Trophoblast cell (in vitro differentiated cells and primary cell): ENCODE measurements around the gene ABCB9.

Experiments used
- DNase-seq, 2 donors: peaks; one replicate each; pipeline ENCODE4 v3.0.0-alpha.2; 2016
- H2AFZ ChIP-seq: 2 replicates; pipeline ENCODE4 v1.6.1; 2013; ENCODE audit warnings: low read length, moderate library complexity, mild to moderate bottlenecking; ENCODE audit not compliant: insufficient read depth, poor library complexity
- H2AK5ac ChIP-seq: 2 replicates; pipeline ENCODE4 v1.6.1; 2013; ENCODE audit warnings: mild to moderate bottlenecking, low read length
- H2BK120ac ChIP-seq: 2 replicates; pipeline ENCODE4 v1.6.1; 2013; ENCODE audit warnings: low read length, mild to moderate bottlenecking, moderate library complexity; ENCODE audit not compliant: insufficient read depth, poor library complexity
- H2BK12ac ChIP-seq: 2 replicates; pipeline ENCODE4 v1.6.1; 2013; ENCODE audit warnings: mild to moderate bottlenecking, low read length, moderate library complexity
- H2BK5ac ChIP-seq: 2 replicates; pipeline ENCODE4 v1.6.1; 2013; ENCODE audit warnings: low read length, low read depth, moderate library complexity, mild to moderate bottlenecking; ENCODE audit not compliant: poor library complexity
- H3K14ac ChIP-seq: 2 replicates; pipeline ENCODE4 v1.6.1; 2013; ENCODE audit warnings: mild to moderate bottlenecking, low read length
- H3K18ac ChIP-seq: 2 replicates; pipeline ENCODE4 v1.6.1; 2013; ENCODE audit warnings: mild to moderate bottlenecking, low read length
- H3K23ac ChIP-seq: 2 replicates; pipeline ENCODE4 v1.6.1; 2013; ENCODE audit warnings: low read length
- H3K27ac ChIP-seq: 2 replicates; pipeline ENCODE4 v1.5.1; 2013; ENCODE audit warnings: low read depth, mild to moderate bottlenecking, inconsistent platforms, low read length, moderate library complexity
- H3K27me3 ChIP-seq: 2 replicates; pipeline ENCODE4 v1.6.1; 2013; ENCODE audit warnings: inconsistent platforms, mild to moderate bottlenecking, low read length, moderate library complexity; ENCODE audit not compliant: insufficient read depth
- H3K36me3 ChIP-seq, 2 experiments: 1 replicate in 1 of 2; 2 replicates in 1 of 2; pipeline ENCODE4 v1.6.1; 2013; ENCODE audit warnings: low read length in 2 of 2, mild to moderate bottlenecking in 2 of 2, moderate library complexity in 1 of 2; ENCODE audit not compliant: insufficient read depth in 2 of 2, control insufficient read depth in 1 of 2
- H3K4ac ChIP-seq: 2 replicates; pipeline ENCODE4 v1.6.1; 2013; ENCODE audit warnings: low read depth, mild to moderate bottlenecking, low read length, moderate library complexity
- H3K4me1 ChIP-seq, 2 experiments: 1 replicate in 1 of 2; 2 replicates in 1 of 2; pipeline ENCODE4 v1.6.1; 2013; ENCODE audit warnings: low read length in 2 of 2, mild to moderate bottlenecking in 2 of 2, moderate library complexity in 1 of 2; ENCODE audit not compliant: insufficient read depth in 2 of 2, control insufficient read depth in 1 of 2
- H3K4me2 ChIP-seq: 2 replicates; pipeline ENCODE4 v1.6.1; 2013; ENCODE audit warnings: inconsistent platforms, mild to moderate bottlenecking, low read length, moderate library complexity
- H3K4me3 ChIP-seq: 2 replicates; pipeline ENCODE4 v1.5.1; 2013; ENCODE audit warnings: mild to moderate bottlenecking, low read depth, low read length, inconsistent platforms
- H3K79me1 ChIP-seq: one replicate; pipeline ENCODE4 v1.6.1; 2013; ENCODE audit warnings: low read length
- H3K79me2 ChIP-seq: 2 replicates; pipeline ENCODE4 v1.6.1; 2013; ENCODE audit warnings: low read length, mild to moderate bottlenecking; ENCODE audit not compliant: control insufficient read depth, insufficient read depth, poor library complexity
- H3K9ac ChIP-seq: 2 replicates; pipeline ENCODE4 v1.6.1; 2013; ENCODE audit warnings: mild to moderate bottlenecking, low read length
- H3K9me3 ChIP-seq: 2 replicates; pipeline ENCODE4 v1.6.1; 2013; ENCODE audit warnings: low read depth, mild to moderate bottlenecking, control low read depth, inconsistent platforms, low read length; ENCODE audit not compliant: insufficient read depth
- H4K12ac ChIP-seq: 2 replicates; pipeline ENCODE4 v1.6.1; 2013; ENCODE audit warnings: low read depth, mild to moderate bottlenecking, low read length, moderate library complexity
- H4K8ac ChIP-seq: 2 replicates; pipeline ENCODE4 v1.6.1; 2013; ENCODE audit warnings: low read depth, mild to moderate bottlenecking, low read length, moderate library complexity
- H4K91ac ChIP-seq: one replicate; pipeline ENCODE4 v1.6.1; 2013; ENCODE audit warnings: low read depth, mild to moderate bottlenecking, low read length, moderate library complexity
- WGBS: extraction: QIAGEN DNeasy Blood & Tissue Kit; methylation state at CpG from one replicate; pipeline ENCODE4 v1.1.7; 2013; ENCODE audit warnings: missing lambda C conversion rate; ENCODE audit not compliant: insufficient read length, insufficient coverage; ENCODE audit errors: extremely low coverage; 5-methylcytosine and 5-hydroxymethylcytosine counted together

Gene ABCB9

DNA sequence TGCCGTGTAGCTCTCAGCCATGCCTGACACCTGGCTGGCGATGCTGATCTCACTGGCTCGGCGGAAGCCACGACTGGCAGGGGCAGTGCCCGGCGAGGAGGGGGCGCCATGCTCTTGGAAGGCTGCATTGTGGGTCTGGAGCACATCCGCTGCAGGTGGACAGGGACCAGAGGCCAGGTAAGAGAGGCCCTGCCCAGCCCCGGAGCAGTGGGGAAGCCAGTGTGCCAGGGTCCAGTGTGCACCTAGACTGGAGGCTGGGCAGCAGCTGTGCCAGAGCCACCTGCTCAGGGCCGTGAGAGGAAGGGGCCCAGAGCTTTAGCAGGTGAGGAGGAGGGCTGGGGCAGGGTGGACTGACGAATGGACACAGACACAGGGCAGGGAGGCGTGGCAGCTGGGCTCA lies 24.3 kb upstream of the ABCB9 start:
- WGBS: no CpG with 5 or more reads among the region's 13 CpGs
- DNase-seq: no peak
- Histone ChIP-seq H4K8ac (no peak overlapping the region), H4K91ac (no peak overlapping the region), H2BK120ac (no peak overlapping the region), H3K79me1 (no peaks in the 10 kb centered on the region), H3K27me3 (no peaks in the 10 kb centered on the region), H3K9me3 (no peaks in the 10 kb centered on the region), H3K4me2 (no peak overlapping the region), H3K4me3 (no peak overlapping the region), H3K36me3 (no peaks in the 10 kb centered on the region), H3K23ac (no peak overlapping the region), H3K18ac (no peak overlapping the region), H2BK5ac (no peak overlapping the region), H3K79me2 (no peaks in the 10 kb centered on the region), H3K27ac (no peak overlapping the region), H3K9ac (no peak overlapping the region), H3K14ac (no peak overlapping the region), H4K12ac (no peak overlapping the region), H3K4me1 (no peaks in the 10 kb centered on the region), H2AFZ (no peak overlapping the region), H2BK12ac (no peak overlapping the region), H2AK5ac (no peak overlapping the region), H3K4ac (no peak overlapping the region)

DNA sequence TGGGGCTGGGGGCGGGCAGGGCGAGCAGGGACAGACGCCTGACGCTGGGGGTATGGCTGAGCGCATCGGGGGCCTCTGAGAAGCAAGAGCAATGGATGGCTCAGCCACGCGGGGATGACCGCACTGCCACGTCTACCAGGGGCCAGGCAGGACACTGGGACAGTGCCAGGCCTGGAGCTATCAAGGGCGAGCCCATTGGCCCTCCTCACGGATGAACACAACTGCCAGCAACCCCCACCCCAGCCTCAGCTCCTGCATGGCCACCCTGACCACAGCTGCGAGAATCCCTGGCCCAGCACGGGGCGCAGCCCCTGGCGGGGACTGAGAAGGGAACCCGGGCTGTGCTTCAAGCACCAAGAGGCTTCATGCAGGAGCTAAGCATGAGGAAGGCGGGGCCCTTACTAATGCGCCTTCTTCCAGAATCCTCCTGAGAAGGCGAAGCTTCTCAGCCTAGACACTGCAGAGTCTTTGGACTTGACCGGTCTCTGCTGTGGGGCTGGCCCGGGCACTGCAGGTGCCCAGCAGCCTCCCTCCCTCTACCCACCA lies 23.7 kb upstream of the ABCB9 start:
- Histone ChIP-seq H2BK5ac (no peak overlapping the region), H3K9me3 (no peaks in the 10 kb centered on the region), H3K18ac (no peak overlapping the region), H4K12ac (no peak overlapping the region), H2BK12ac (no peak overlapping the region), H3K79me2 (no peaks in the 10 kb centered on the region), H3K4me2 (no peak overlapping the region), H3K4me3 (no peak overlapping the region), H3K27me3 (no peaks in the 10 kb centered on the region), H3K27ac (no peak overlapping the region), H3K79me1 (no peaks in the 10 kb centered on the region), H4K91ac (no peak overlapping the region), H3K4me1 (no peaks in the 10 kb centered on the region), H3K4ac (no peak overlapping the region), H3K14ac (no peak overlapping the region), H4K8ac (no peak overlapping the region), H3K9ac (no peak overlapping the region), H2AFZ (no peak overlapping the region), H3K23ac (no peak overlapping the region), H2AK5ac (no peak overlapping the region), H2BK120ac (no peak overlapping the region), H3K36me3 (no peaks in the 10 kb centered on the region)
- no CpG with 5 or more reads among the region's 22 CpGs for WGBS
- DNase-seq: no peak

DNA sequence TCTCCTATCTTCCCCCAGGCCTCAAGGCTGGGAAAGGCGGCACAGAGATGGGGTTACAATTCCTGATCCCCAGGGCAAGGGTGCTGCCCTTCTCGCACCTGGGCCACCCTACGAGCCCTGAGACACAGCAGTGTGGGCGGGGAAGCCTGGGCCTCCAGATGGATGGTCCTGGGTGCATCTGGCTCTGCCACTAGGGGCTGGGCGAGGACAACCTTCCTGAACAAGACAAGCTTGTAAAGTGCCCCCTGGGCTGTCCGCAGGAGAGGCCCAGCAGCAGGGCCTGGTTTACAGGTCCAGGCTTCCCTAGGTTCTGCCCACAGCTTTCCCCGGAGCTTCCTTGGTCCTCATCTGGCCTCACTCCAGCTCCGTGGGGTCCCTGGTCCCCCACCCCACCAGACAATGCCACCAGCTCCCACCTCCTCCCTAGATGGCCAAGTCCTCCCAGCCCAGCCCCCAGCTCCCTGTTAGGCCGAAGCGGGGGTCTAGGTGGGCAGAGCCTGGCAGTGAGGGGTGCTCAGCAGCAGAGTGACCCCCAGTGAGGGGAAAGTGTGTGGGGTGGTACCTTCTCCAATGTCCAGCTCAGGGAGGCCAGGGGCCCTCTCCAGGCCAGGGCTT lies 23.1 kb upstream of the ABCB9 start:
- no CpG with 5 or more reads among the region's 10 CpGs for WGBS
- Histone ChIP-seq H2BK120ac (no peak overlapping the region), H3K79me2 (no peaks in the 10 kb centered on the region), H3K4me2 (no peak overlapping the region), H4K12ac (no peak overlapping the region), H2AFZ (no peak overlapping the region), H2AK5ac (no peak overlapping the region), H2BK12ac (no peak overlapping the region), H3K79me1 (no peaks in the 10 kb centered on the region), H3K9ac (no peak overlapping the region), H4K8ac (no peak overlapping the region), H3K14ac (no peak overlapping the region), H4K91ac (no peak overlapping the region), H3K27me3 (no peaks in the 10 kb centered on the region), H3K4ac (no peak overlapping the region), H3K27ac (no peak overlapping the region), H3K23ac (no peak overlapping the region), H3K4me1 (no peaks in the 10 kb centered on the region), H3K36me3 (peaks cover 0 to 2% of the 10 kb centered on the region in 2 experiments), H3K18ac (no peak overlapping the region), H3K9me3 (no peaks in the 10 kb centered on the region), H2BK5ac (no peak overlapping the region), H3K4me3 (no peak overlapping the region)
- no peak for DNase-seq

DNA sequence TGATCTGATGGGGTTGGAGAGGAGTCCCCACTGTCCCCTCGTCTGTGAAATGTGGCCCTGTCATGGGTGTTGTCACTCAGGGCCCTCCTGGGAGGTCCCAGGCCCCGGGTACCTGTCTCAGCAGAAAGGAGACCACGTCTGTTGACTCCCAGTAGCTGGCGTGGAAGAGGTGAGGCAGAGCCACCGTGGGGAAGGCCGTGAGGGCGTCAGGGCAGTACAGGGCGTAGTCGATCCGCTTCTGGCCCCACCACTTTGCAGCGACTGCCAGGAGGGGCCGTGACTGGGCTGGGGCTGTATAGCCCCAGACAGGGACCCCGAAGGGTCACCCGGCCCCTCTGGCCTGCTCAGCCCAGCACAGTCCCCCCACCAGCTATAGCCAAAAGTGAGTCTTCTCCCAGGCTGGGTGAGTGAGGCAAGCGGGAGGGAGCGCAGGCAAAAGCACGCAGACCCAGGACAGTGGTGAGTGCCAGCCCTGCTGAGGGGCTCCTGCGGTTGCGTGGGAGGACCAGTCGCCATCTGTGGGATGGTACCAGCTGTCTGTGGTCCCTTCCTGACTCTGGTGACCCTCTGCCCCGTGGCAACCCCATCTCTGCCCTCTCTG lies 22.4 kb upstream of the ABCB9 start:
- Histone ChIP-seq H3K36me3 (peaks cover 0 to 2% of the 10 kb centered on the region in 2 experiments), H4K8ac (no peak overlapping the region), H3K4me2 (no peak overlapping the region), H4K12ac (no peak overlapping the region), H3K4ac (no peak overlapping the region), H2AFZ (no peak overlapping the region), H3K14ac (no peak overlapping the region), H3K9ac (no peak overlapping the region), H2AK5ac (no peak overlapping the region), H2BK120ac (no peak overlapping the region), H3K4me1 (peaks cover 0 to 2% of the 10 kb centered on the region in 2 experiments), H3K79me1 (no peaks in the 10 kb centered on the region), H3K79me2 (no peaks in the 10 kb centered on the region), H3K27ac (no peak overlapping the region), H3K23ac (no peak overlapping the region), H2BK5ac (no peak overlapping the region), H2BK12ac (no peak overlapping the region), H3K4me3 (no peak overlapping the region), H3K27me3 (no peaks in the 10 kb centered on the region), H3K9me3 (no peaks in the 10 kb centered on the region), H4K91ac (no peak overlapping the region), H3K18ac (no peak overlapping the region)
- WGBS: no CpG with 5 or more reads among the region's 21 CpGs
- no peak for DNase-seq
